ENCODE results near the gene PPP1R2B. TPM values are rescaled to one million over a fixed set of nuclear protein-coding genes. Genes with fewer than 3 reads are reported as not detected.
"Not testable (repeated sequence)": the region's sequence is repeated elsewhere in the genome, so short reads cannot be mapped to it uniquely, and the experiment has no call there.

The PPP1R2B gene
- total RNA-seq, 1 experiment from 2014 or later, result 0.07 TPM

DNA sequence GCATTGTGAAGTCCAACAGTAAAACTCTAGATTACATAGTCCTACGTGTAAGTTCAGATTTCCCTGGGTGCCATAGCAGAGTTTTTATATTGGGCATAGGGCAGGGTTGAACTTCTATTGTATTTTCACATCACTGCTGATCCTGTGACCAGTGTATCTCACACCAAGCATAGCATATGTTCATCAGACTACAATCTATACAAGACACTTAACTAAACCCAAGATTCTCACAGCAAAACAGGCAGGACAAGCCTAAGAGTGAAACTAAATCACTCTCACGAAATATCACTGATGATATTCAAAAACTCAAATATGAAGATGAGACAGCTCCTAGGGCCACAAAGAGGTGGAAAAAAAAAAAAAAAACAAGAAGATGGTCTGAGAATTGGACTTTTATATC is 3.2 kb upstream of the PPP1R2B start:
- H3K9me3 ChIP-seq, result no peaks in the 10 kb centered on the region
- 0 out of 2 replicates have a peak, but pooled peaks cover 2% of the 10 kb centered on the region for H3K27me3 ChIP-seq
- no peaks in the 10 kb centered on the region for H3K36me3 ChIP-seq
- no peak overlapping the region for H3K4me3 ChIP-seq
- DNase-seq, result no peak

- H3K27me3 ChIP-seq, H3K36me3 ChIP-seq, H3K9me3 ChIP-seq, DNase-seq, H3K4me3 ChIP-seq: not testable (repeated sequence)
Measured at GRCh38 chr5:156848447-156848846, 1.6 kb upstream of the PPP1R2B start.

- Histone ChIP-seq H3K36me3 (no peaks in the 10 kb centered on the region), H3K9me3 (peaks cover 3% of the 10 kb centered on the region; the same call in 1 of the 2 replicates), H3K4me3 (no peak overlapping the region), H3K27me3 (0 out of 2 replicates have a peak, but pooled peaks cover 2% of the 10 kb centered on the region)
- DNase-seq, result no peak
Measured at GRCh38 chr5:156851880-156852279, 1.8 kb downstream of the PPP1R2B start.

GRCh38 chr5:156853055-156853454 is 3.0 kb downstream of the PPP1R2B start:
- not testable (repeated sequence) for H3K9me3 ChIP-seq, DNase-seq

GRCh38 chr5:156865427-156865826 is 15.3 kb downstream of the PPP1R2B start:
- DNase-seq, result no peak
- no peak overlapping the region for H3K4me3 ChIP-seq
- no peaks in the 10 kb centered on the region for H3K36me3 ChIP-seq
- no peaks in the 10 kb centered on the region for H3K9me3 ChIP-seq
- no peaks in the 10 kb centered on the region for H3K27me3 ChIP-seq

More at GRCh38 chr5:156853055-156853454, 3.0 kb downstream of the PPP1R2B start:
- not testable (repeated sequence) for H3K36me3 ChIP-seq, H3K27me3 ChIP-seq, H3K4me3 ChIP-seq

DNA sequence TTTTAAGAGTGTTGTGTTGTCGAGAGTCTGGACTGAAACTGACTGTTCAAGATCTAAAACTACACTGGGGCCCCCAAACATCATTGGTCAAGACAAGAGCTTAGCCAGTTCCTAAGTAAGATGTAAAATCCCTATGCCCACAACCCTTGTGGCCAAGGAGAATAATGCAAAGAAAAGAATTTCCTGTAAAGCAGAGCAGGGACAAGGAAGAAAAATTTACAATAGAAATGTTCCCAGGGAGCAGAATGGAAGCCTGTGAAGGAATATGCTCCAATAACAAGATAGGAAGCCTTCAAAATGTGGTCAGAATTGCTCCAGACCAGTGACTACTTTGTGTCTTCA is 20.4 kb downstream of the PPP1R2B start:
- H3K9me3 ChIP-seq, result no peaks in the 10 kb centered on the region
- no peaks in the 10 kb centered on the region for H3K27me3 ChIP-seq
- H3K36me3 ChIP-seq, result no peaks in the 10 kb centered on the region
- no peak for DNase-seq
- no peak overlapping the region for H3K4me3 ChIP-seq

- Histone ChIP-seq H3K27me3 (no peaks in the 10 kb centered on the region), H3K4me3 (no peak overlapping the region), H3K36me3 (no peaks in the 10 kb centered on the region), H3K9me3 (no peaks in the 10 kb centered on the region)
- DNase-seq, result no peak
Measured at GRCh38 chr5:156871212-156871611, 21.1 kb downstream of the PPP1R2B start.

- Histone ChIP-seq H3K27me3 (no peaks in the 10 kb centered on the region; the same call in 1 of the 2 replicates), H3K4me3 (no peak overlapping the region), H3K9me3 (no peaks in the 10 kb centered on the region), H3K36me3 (no peaks in the 10 kb centered on the region)
- no peak for DNase-seq
Measured at GRCh38 chr5:156879665-156880285, 29.7 kb downstream of the PPP1R2B start.

DNA sequence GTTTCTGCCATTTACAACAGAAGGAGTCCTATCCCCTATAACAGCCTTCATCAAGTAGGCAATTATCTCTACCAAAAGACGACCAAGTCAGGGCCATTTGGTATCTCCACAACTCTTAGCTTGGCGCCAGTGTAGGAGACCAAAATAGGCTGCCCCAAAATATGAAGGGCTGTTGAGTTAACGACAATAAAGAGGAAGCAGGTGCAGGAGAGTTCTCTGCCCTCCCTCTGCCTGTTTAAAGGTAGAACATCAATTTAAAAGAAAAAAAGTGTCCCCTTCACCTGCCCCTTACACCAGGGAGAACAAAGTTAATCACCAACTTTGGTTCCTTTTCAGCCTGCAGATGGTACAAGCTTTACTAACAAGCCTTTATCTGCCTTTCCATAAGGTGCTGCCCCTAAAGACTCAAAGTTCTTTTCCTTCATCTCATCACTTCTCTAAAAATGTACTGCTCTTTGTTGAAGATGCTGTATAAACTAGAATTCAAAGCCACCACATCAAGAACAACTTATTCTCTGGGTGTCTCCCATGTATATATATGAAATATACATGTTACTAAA is 33.3 kb downstream of the PPP1R2B start:
- Histone ChIP-seq H3K27me3 (no peaks in the 10 kb centered on the region; the same call in 1 of the 2 replicates), H3K36me3 (no peaks in the 10 kb centered on the region), H3K9me3 (no peaks in the 10 kb centered on the region), H3K4me3 (no peak overlapping the region)
- DNase-seq, result no peak

GRCh38 chr5:156888520-156888919 is 38.4 kb downstream of the PPP1R2B start:
- H3K36me3 ChIP-seq, result no peaks in the 10 kb centered on the region
- no peaks in the 10 kb centered on the region for H3K9me3 ChIP-seq
- no peak for DNase-seq
- no peaks in the 10 kb centered on the region; the same call in 1 of the 2 replicates for H3K27me3 ChIP-seq
- H3K4me3 ChIP-seq, result no peak overlapping the region

DNA sequence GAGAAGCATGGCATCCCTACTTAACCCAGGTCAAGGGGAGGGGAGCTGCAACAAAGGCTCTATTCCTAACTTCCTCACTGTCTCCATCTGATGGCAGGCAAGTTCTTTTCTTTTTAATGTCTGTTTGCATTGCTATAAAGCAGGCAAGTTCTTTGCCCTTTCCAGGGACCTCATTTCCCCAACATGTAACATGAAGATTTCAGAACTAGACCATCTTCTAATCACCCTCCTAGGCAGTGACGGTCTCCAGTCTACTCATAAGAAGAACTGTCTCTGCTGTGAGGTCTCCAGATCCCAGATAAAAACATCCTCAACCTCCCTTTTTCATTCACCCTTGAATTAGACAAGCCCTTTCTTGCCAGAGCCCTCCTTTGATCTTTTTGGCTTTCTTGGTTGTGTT is 42.1 kb downstream of the PPP1R2B start:
- Histone ChIP-seq H3K9me3 (no peaks in the 10 kb centered on the region), H3K27me3 (no peaks in the 10 kb centered on the region), H3K36me3 (no peaks in the 10 kb centered on the region), H3K4me3 (no peak overlapping the region)
- DNase-seq, result no peak

DNA sequence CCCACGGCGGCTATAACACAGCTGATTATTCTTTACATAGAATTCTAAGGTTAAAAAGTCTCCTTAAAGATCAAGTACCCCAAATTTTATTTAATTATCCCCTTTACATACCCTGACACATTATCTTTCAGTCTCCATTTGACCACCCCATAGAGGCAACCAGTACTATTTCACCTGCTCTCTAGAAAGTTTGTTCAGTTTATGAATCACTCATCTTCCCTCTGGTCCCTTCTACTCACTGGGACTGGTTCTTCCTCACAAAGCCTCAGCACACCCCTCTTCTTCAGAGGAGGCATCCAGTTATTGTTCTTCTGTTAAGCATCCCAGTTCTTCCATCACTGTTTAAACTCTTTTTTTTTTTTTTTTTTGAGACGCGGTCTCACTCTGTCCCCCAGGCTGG is 42.8 kb downstream of the PPP1R2B start:
- DNase-seq, result no peak
- no peaks in the 10 kb centered on the region for H3K9me3 ChIP-seq
- no peaks in the 10 kb centered on the region for H3K27me3 ChIP-seq
- no peaks in the 10 kb centered on the region for H3K36me3 ChIP-seq
- no peak overlapping the region for H3K4me3 ChIP-seq

DNA sequence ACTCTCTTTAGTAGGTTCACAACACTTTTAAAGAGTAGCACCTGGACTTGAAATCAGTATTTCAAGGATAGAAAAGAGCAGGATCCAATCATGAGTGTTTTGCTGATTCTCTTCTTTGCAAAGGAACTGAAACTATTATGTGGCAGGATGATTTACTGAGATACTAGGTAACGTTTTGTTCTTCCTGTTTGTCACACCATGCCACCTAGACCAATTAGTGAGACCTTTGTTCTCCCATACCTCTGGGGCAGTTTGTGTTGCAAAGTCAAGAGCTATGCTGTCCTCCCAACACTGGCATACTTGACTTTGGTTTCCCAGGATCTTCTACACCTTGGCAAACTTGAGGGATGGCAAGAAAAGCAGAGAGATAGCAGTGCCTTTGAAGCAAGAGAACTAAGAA is 43.4 kb downstream of the PPP1R2B start:
- Histone ChIP-seq H3K4me3 (no peak overlapping the region), H3K27me3 (no peaks in the 10 kb centered on the region), H3K9me3 (no peaks in the 10 kb centered on the region), H3K36me3 (no peaks in the 10 kb centered on the region)
- DNase-seq, result no peak

DNA sequence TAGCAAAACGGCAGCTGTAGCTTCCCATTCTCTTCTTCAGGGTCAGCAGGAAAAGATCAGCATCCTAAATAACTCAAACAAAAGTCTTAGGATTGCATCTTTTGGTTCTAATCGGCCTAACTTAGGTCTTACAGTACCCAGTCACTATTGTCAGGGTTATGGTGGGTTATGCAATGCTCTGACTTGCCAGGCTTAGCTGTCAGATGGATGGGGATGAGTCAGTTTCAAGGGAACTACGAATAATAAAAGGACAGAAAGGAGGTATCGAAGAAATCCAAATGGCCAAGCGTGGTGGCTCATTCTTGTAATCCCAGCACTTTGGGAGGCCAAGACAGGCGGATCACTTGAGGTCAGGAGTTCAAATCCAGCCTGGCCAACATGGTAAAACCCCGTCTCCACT is 46.5 kb downstream of the PPP1R2B start:
- Histone ChIP-seq H3K9me3 (no peaks in the 10 kb centered on the region), H3K27me3 (no peaks in the 10 kb centered on the region), H3K4me3 (no peak overlapping the region), H3K36me3 (no peaks in the 10 kb centered on the region)
- no peak for DNase-seq

Other genes starting within 250 kb of the PPP1R2B start
- not detected in 2 replicates for gene TIMD4, start 112.9 kb downstream of the PPP1R2B start, total RNA-seq (2014; rRNA removed; shearing (Covaris generic); ENCODE audit: low replicate concordance)
- not detected in 2 replicates for gene HAVCR1, start 208.8 kb downstream of the PPP1R2B start, total RNA-seq (2014; rRNA removed; shearing (Covaris generic); ENCODE audit: low replicate concordance)